Medulla oblongata (tissue), 1 donor: ENCODE results near the gene ACTN1.

Source experiments
- DNase-seq: peaks from one replicate; pipeline ENCODE4 v3.0.0-alpha.2; 2015; ENCODE audit errors: extremely low spot score

Gene ACTN1

DNA sequence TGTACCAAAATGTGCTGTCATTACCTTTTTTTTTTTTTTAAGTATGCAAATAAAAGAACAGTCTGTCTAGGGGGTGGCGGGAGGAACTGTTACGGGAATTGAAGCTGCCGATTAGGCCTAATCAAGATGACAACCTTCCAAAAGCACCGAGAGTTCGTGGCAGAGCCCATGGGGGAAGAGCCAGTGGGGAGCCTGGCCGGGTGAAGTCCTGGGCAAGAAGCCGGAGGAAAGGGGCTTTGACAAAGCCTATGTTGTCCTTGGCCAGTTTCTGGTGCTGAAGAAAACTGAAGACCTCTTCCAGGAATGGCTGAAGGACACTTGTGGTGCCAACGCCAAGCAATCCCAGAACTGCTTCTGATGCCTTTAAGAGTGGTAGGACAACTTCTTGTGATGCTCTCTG is 42.6 kb downstream of the ACTN1 start:
- no peak for DNase-seq

DNA sequence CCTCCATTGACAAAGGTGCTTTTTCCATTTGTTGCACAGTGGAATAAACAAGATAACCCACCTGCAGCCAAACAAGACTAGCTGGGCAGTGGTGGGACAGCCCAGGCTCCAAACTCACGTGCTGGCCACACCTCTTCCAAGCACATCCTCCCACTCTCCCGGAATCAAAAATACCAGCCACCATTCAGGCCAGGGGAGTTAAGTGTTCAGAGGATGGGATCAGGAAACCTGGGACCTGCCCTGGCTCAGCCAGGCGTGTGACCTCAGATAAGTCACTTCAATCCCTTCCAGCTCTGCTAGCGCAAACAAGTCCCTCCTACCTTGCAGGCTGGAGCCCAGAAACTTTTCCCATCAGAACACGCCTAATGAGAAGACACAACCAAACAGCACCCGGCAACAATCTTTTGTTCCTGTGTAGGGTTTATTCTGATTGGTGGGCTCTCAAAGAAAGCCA is 43.3 kb downstream of the ACTN1 start:
- no peak for DNase-seq

DNA sequence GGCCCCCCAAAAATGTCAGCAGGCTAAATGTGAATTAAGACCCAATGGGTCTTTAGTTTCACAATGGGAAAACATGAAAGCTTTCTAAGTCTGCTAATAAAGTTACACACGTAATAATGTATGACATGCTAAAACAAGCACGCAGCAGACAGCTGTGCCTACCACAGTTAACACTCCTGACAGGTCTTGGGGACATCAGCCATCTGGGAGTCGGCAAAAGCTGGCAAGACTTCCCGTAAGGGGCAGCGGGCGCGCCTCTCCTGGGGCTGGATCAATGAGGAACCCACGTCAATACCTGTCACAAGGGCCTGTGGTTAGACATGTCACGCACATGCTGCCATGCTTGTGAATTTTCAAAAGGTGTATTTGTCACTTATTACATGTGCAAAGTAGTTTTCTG is 45.0 kb downstream of the ACTN1 start:
- DNase-seq: no peak

DNA sequence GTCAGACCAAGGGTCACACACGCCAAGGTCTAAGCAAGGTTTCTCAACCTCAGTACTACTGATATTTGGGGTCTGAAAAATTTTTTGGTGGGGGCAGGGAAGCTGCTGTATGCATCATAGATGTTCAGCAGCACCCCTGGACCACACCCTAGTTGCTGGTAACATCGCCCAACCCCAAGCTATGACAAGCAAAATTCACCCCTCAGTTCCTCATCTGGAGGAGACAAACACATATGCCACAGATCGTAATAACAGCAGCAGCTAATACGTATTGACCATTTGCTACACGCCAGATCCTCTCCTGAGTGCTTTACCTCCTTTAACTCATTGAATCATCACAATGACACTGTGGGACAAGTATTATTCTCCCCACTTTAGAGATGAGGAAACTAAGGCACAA is 46.4 kb downstream of the ACTN1 start:
- DNase-seq: no peak

DNA sequence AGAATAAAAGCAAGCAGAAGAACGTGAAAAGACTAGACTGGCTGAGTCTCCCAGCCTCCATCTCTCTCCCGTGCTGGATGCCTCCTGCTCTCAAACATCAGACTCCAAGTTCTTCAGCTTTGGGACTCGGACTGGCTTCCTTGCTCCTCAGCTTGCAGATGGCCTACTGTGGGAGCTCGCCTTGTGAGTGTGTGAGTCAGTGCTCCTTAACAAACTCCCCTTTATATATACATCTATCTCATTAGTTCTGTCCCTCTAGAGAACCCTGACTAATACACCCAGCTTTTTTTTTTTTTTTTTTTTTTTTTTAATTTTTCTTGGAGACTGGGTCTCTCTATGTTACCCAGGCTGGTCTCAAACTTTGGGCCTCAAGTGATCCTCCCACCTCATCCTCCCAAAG is 46.9 kb downstream of the ACTN1 start:
- no peak for DNase-seq

DNA sequence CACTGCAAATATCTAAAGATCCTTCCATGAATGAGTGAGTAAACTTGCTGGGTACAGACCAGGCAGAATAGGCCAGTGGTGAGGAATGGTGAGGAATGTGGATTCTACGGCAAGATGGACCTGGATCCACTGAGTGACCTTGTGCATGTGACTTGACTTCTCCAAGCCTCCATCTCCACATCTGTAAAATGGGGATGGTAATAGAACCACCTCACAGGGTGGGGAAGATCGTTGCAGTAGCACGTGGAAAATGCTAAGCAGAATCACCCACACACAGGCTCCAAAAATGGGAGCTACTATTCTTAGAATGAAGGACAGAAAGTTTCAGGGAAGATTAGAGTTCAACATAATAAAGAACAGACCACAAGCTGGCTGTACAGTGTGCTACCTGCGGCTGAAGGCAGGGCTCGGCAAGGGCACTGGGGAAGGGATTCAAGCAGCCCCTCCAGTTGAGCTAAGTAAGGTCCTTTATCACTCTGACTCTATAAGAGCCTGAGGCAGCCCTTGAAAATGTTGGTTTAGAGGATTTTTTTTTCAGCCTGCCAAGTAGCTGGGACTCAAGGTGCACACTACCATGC is 47.5 kb downstream of the ACTN1 start:
- no peak for DNase-seq

DNA sequence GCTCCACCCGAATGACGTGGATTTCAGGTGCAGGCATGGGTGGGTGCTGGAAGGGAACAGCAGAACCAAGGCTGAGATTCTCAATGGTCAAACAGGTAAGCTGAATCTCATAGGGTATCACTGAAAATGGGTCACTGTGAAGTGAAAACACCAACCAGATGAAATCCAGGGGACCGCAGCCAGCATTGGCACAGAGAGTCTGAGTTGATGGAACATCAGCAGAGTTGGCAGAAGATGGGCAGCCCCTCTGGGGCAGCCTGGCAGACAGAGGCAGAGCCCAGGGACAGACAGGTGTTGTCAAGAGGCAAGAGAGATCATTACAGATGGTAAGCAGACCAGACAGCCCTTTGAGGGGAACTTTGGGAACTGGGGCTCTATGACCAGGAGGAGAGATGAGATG is 48.0 kb downstream of the ACTN1 start:
- DNase-seq: no peak

DNA sequence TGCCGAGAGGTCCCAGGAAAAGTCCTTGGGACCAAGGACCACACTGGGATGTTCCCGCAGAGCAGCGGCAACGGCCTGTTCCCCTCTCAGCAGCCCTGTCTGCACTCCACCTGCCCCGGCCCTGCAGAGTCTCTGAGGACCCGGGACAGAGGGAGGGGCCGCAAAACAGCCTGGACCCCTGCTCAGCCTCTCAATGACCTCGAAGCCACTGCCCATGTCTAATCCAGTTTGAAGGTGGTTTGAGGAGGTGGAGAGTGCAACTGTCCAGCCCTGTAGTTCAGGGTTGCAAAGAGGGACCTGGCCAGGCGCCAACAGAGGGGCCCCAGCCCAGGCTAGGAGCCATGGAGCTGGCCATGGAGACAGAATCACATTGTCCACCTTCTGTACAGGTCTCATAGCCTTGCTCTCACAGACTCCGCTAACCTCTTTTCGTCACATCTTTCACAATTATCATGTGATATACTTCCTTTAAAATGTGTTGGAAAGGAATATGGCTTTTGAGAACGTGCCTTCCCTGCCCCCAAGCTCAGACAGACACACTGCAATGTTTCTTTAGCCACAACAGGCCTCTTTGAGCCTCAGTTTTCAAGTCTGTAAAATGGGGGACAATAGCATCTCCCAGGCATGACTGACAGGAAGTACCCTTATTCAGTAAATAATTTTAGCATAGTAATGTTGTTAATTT is 49.3 kb downstream of the ACTN1 start:
- no peak for DNase-seq

DNA sequence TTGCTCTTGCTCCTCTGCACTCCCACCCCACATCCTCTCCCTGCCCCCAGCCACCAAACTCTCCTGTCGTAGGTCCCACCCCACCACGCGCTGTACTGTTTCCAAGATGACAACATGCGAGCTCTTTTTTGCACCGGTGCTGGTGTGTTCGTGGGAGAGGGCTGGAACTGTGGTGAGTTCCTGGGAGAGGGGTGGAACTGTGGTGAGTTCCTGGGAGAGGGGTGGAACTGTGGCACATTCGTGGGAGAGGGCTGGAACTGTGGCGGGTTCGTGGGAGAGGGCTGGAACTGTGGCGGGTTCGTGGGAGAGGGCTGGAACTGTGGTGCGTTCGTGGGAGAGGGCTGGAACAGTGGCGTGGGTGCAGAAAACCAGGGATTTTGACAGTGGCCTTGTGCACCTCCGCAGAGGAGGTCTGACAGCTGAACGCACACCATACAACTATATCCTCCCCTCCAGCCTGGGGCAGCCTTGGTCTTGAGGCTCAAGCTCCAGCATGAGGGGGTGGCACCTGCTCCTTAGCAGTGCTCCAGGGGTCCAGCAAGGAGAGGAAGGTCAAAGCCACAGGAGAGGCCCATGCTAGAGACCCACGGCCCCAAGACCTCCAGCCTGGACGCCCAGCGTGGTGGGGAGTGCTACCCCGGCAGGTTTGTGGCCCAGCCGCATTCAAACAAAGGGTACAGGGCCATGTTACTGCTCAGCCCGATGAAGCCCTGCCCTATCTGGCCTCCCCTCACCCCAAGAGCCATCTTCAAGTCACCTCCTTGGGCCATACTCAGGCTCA is 50.1 kb downstream of the ACTN1 start:
- no peak for DNase-seq

DNA sequence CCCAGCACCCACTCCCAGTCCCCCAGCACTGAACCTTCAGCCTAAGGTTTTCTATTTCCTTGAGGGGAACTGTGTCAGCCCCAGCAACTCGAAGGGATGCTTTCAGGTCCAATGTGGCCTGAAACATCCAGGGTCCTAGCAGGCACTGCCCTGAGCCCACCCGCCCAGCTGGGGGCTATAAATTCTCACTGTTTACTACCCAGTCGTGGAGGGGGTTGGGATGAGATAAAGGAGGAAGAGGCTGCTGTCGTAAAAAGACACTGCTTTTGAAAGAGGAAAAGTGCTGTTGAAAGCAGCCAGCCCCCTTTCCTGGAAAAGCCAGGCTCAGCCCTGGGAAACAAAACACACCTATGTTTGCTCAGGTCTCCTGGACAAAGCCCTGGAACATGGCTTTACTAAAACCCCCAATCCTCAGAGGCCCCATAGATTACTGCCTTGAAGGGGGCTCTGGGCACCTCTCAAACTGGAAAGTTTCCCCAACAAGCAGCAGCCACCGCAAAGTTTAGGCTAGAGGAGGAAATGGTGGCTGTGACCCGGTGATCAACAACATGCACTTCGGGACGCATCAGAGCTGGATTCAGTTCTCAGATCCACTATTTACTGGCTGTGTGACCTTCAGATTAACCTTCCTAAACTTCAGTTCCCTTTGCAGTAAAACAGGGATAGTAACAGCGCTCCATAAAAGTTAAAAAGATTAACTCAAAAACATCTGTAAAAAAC is 51.0 kb downstream of the ACTN1 start:
- DNase-seq: no peak

DNA sequence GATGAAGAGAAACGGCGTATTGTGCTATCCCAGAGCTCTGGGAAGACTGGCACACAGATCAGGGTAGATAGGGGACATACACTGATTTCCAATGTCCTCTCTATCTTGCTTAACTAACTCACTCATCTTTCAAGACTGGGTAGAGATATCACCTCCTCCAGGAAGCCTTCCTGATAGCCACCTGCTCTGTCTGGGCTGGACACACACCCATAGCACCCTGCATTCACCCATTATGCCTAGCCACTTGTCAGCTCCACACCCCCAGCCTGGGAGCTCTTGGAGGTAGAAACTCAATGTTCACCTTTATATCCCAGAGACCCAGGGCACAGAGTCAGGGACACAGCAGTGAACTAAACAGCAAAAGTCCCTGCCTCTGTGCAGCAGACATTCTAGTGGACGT is 52.0 kb downstream of the ACTN1 start:
- no peak for DNase-seq

DNA sequence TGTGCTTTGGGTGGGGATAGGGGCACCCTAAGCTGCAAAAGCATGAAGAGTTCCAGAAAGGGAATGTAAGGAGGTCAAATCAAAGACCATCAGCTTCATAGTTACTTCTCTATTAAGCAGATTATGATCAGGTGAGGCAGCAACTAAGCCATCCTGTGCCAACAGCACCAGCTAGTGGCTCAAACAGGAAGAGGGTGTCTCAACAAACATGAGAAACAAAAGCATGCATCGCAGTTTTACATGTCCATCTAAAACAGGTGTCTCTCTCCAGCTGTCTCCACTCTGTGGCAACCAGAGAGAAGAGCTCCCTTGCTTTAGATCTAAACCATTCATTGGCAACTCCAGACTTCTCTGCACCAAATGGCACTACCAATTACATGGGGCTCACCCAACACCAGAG is 52.9 kb downstream of the ACTN1 start:
- DNase-seq: no peak

DNA sequence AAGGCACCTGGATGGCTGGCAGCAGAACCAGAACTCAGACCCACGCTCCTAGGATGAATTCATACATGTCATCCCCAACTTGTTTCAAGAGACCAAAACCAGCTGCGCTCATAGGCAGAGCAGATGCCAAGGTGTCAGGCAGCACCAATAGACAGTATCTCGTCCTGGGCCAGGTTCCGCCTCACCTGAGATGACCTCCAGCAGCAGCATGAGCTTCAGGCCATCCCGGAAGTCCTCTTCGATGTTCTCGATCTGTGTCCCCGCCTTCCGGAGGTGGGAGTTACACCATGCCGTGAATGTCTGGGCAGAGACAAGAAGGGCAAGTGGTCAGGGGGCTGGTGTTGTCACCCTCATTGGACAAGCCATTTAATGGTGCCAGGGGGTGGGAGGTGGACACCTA is 53.7 kb downstream of the ACTN1 start:
- DNase-seq: no peak

DNA sequence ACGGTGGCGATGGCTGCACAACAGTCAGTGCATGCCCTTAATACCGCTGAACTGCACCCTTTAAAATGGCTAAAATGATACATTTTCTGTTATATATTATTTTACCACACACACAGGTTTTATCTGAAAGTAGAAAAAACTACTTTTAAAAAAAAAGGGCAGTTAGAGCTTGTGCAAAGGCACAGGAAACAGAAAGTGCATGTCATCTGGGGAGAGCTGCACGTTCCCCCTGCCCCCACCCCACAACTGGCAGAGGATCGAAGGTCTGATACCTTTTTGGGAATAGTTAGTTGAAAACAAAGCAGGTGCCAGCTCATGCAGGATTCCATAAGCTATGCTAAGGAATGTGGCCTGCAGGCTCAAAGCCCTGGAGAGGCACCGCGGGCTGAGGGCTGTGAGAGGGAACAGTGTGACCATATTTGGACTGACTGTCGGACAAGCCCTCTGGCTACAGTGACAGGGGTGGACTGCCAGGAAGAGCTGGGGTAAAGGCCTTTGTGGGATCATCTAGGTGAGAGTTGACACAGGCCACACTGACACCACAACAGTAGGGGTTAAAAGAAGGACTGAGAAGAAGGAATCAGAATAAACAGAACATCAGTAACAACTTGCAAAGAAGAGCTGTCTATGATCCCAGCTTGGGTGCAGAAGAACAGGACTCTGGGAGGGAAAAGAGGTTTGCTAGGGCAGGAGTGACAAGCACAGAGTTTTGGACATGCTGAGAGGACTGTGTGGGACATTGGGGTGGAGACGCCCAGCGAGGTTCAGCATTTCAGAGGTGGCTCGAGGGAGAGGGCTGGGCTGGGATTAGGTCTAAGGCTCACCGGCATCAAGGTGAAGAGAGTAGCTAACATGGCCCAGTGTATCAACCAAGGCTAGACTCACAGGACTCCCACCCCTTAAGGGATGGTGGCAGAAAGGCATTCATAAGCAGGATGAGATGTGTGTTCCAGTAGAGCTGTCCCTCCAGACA is 54.6 kb downstream of the ACTN1 start:
- DNase-seq: no peak

DNA sequence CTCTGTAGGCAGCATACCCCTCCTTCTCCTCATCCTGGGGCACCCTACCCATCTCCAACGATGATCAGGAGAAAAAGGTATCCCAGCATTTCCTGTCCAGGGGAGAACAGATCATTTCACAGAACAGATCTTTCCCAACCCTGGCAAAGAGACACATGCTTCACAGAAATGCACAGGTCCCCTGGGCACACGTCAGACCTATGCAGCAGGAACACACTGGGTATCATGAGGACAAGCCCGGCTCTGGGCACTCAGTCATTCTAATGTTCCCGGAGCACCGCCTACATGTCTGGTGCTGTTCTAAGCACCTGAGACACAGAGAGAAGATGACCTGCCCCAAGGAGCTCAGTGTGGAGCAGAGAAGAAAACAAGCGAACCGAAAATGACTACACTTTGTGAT is 56.2 kb downstream of the ACTN1 start:
- DNase-seq: no peak

DNA sequence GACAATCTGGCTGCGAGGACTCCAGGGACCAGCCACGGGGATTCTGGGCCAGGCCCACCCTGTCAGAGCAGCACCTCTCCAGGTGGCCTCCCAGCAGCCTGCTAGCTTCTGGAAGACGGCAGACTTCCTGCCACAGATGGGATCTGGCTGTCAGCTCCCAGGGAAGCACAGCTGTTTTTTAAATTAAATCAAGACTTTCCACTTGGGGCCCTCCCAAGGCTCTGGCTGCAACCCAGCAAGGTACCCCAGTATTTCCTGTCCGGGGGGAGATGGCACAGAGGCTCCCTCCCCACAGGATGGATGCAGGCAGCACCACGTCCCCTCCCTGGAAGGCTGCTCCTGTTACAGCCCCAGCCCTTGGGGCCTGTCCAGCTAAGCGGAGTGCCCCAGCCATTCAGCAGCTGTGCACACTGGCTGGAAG is 56.9 kb downstream of the ACTN1 start:
- DNase-seq: no peak

DNA sequence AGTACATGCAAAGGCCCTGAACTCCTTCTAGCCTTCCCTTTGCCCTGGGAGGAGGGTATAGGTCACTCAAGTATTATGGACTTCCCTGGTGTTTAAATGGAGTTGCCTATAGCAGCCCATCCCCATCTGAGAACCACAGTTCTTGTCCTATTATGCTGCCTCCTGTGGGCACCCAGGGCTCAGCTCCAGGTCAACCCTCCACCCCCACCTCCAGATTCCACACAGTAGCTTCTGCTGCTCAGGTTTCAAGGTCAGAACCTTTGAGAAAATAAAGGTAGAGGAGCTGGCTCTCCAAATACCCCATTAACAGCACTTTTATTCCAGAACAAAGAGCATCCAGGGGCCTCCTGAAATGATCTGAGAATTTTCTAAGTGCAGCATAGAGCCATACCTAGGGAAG is 57.4 kb downstream of the ACTN1 start:
- DNase-seq: no peak

DNA sequence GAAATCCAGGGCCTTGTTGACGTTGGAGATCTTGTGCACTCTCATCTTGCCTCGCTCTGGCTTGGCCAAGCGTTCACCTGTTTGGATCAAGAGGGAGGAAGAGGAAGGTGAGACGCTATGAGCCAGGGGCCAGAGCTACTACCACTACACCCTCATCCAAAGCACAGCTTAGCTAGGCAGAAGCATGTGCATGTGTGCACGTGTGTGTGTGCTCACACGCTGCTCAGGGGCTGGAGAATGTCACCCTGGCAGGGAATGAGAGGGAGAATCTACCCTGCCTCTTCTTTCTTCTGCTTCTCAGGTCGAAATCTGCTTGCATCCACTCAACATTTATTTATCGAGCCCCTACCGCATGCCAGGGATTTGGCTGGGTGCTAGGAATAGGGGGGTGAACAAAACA is 58.1 kb downstream of the ACTN1 start:
- DNase-seq: no peak

DNA sequence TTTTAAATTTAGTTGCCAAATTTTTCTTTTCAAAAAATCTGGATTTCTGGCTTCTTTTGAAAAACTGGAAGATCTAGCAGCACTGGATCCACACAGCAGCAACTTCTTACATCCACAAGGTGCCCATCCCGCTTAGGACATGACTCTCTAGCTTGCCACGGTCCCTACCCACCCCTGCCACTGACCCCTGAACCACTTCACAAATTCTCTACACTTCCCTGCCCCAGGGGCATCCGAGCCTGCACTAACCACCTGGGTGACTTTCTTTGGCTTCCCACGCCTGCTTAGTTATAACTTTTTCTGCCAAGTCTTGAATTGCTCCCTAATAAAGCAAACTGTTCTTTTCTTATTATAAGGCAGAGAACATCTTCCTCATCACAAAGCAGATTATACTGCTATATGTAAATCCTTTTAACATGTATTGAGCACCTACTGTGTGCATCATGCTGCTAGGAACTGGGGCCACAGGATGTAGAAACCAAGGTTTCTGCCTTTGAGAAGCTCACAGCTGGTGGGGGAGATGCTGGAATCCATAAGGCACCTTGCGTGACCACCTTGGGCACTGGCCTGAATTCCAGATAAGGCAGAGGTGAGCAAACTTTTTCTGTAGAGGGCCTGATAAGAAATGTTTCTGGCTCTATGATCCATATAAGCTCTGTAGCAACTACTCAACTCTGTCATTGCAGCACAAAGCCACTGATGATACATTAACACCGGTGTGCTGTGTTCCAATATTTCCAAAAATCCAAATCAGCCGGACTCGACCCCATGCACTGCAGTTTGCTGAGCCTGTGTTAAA is 59.8 kb downstream of the ACTN1 start:
- no peak for DNase-seq

DNA sequence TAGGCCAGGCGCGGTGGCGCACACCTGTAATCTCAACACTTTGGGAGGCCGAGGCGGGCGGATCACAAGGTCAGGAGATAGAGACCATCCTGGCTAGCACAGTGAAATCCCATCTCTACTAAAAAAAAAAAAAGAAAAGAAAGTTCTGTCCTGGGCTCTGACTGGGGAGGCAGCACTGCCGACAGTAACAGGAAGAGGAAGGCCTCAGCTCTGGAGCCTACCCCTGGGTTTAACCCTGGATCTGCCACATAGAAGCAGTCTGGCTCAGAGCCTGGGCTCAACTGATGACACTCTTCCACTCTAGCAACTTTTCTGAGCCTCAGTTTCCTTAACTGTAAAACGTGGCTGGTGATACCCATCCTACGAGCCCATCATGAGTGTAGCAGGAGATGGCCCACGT is 60.5 kb downstream of the ACTN1 start:
- no peak for DNase-seq
